Thyroid gland (tissue), 4 donors: Measurements from ENCODE around the gene FLAD1. TPM values are rescaled to one million over a fixed set of nuclear protein-coding genes. Genes with fewer than 3 reads are reported as not detected.
A peak's percentile ranks its signal among the peaks of the same experiment; 100 is the strongest.
"Not testable (repeated sequence)": the region's sequence is repeated elsewhere in the genome, so short reads cannot be mapped to it uniquely, and the experiment has no call there.

Experiments
- DNase-seq, 2 donors: peaks; one replicate each; pipeline ENCODE4 v3.0.0-alpha.2; 2019
- H3K27ac ChIP-seq, 3 donors: fragments of 200-600 bp; sonication (generic); 1 replicate in 2 of 3; 2 replicates in 1 of 3; pipeline ENCODE4 v1.5.1; 2016 to 2019; ENCODE audit warnings: mild to moderate bottlenecking in 1 of 3, moderate library complexity in 1 of 3
- H3K27me3 ChIP-seq: fragments of 200-600 bp; sonication (generic); one replicate; pipeline ENCODE4 v1.5.1; 2019
- H3K36me3 ChIP-seq, 2 donors: fragments of 200-600 bp; sonication (generic); one replicate each; pipeline ENCODE4 v1.5.1; 2016 to 2019
- H3K4me1 ChIP-seq, 2 donors: fragments of 200-600 bp; sonication (generic); one replicate each; pipeline ENCODE4 v1.5.1; 2017 to 2019
- H3K4me3 ChIP-seq, 3 donors: fragments of 200-600 bp; sonication (generic); replicated peaks in 1 of 3; 1 replicate in 2 of 3; 2 replicates in 1 of 3; pipeline ENCODE4 v1.5.1; 2016; ENCODE audit warnings: mild to moderate bottlenecking in 1 of 3
- H3K9me3 ChIP-seq: fragments of 200-600 bp; sonication (generic); one replicate; pipeline ENCODE4 v1.5.1; 2017
- CTCF ChIP-seq, 6 experiments: fragments of 200-600 bp in 3 of 6; fragments of 450-650 bp in 3 of 6; sonication (generic) in 3 of 6; IDR thresholded peaks; one replicate each; pipeline ENCODE4 v1.5.1; 2016 to 2019; ENCODE audit warnings: antibody characterized with exemption in 6 of 6, mild to moderate bottlenecking in 2 of 6, inconsistent platforms in 1 of 6, moderate library complexity in 1 of 6
- POLR2A ChIP-seq, 2 donors: fragments of 450-650 bp; IDR thresholded peaks; one replicate each; pipeline ENCODE4 v1.6.1; 2017; ENCODE audit warnings: antibody characterized with exemption in 2 of 2, mild to moderate bottlenecking in 2 of 2, moderate library complexity in 1 of 2
- WGBS, 2 donors: methylation state at CpG; one replicate each; pipeline ENCODE4 v1.1.5; 2017; 5-methylcytosine and 5-hydroxymethylcytosine counted together
- intact Hi-C: fragments of 100-400 bp; cut with DNase I; formaldehyde crosslinking; loops from one replicate; pipeline ENCODE4 v1.15.1; 2023
- total RNA-seq, 4 donors: library from RNA; depleted of rRNA; stranded (reverse); fragments of >200 nt; gene quantifications; one replicate each; pipeline ENCODE4 v1.2.3, GENCODE V29; 2016

Gene FLAD1
- total RNA-seq, 4 donors from 2014 or later: 24.1 to 39.3 (median 31.1) TPM

GRCh38 chr1:154983776-154984466 is 777 bp downstream of the FLAD1 start:
- 7 to 12% methylated on average over 17 of the region's 17 CpGs for WGBS, 2 donors
- Histone ChIP-seq H3K4me1 (peaks cover 15 to 20% of the 10 kb centered on the region in 2 donors), H3K27me3 (no peaks in the 10 kb centered on the region), H3K9me3 (no peaks in the 10 kb centered on the region), H3K36me3 (peaks cover 11 to 12% of the 10 kb centered on the region in 2 donors), H3K4me3 (peak overlapping the region; percentile 44 to 82 (median 48)), H3K27ac (peak overlapping the region; percentile 41 to 68 (median 54))
- DNase-seq: no peak
- intact Hi-C loops: no loop called here
- TF ChIP-seq CTCF (IDR thresholded peaks at IDR 0.05) (no peak), POLR2A (IDR thresholded peaks at IDR 0.05) (no peak)

GRCh38 chr1:154986736-154987135 is 3.6 kb downstream of the FLAD1 start:
- 89 to 97% methylated on average over 4 of the region's 4 CpGs for WGBS, 2 donors
- intact Hi-C loops, DNase-seq, H3K9me3 ChIP-seq, H3K27ac ChIP-seq, H3K27me3 ChIP-seq, H3K4me3 ChIP-seq: not testable (repeated sequence)
- peaks cover 11 to 13% of the 10 kb centered on the region in 2 donors for H3K36me3 ChIP-seq
- peaks cover 15 to 20% of the 10 kb centered on the region in 2 donors for H3K4me1 ChIP-seq

GRCh38 chr1:154987326-154987725 is 4.2 kb downstream of the FLAD1 start:
- H3K27ac ChIP-seq: no peak overlapping the region
- 87 to 93% methylated on average over 6 of the region's 6 CpGs for WGBS, 2 donors
- no peaks in the 10 kb centered on the region for H3K9me3 ChIP-seq
- peaks cover 15 to 20% of the 10 kb centered on the region in 2 donors for H3K4me1 ChIP-seq
- H3K36me3 ChIP-seq: peaks cover 11 to 13% of the 10 kb centered on the region in 2 donors
- no peak for TF ChIP-seq POLR2A (IDR thresholded peaks at IDR 0.05)
- no peak for TF ChIP-seq CTCF (IDR thresholded peaks at IDR 0.05)
- intact Hi-C loops: no loop called here
- no peaks in the 10 kb centered on the region for H3K27me3 ChIP-seq
- H3K4me3 ChIP-seq: no peak overlapping the region
- no peak for DNase-seq

- DNase-seq: no peak
- TF ChIP-seq POLR2A (IDR thresholded peaks at IDR 0.05) (no peak), CTCF (IDR thresholded peaks at IDR 0.05) (no peak)
- Histone ChIP-seq H3K36me3 (peaks cover 11 to 13% of the 10 kb centered on the region in 2 donors), H3K27ac (no peak overlapping the region), H3K4me3 (no peak overlapping the region), H3K9me3 (no peaks in the 10 kb centered on the region), H3K27me3 (no peaks in the 10 kb centered on the region), H3K4me1 (peaks cover 15% of the 10 kb centered on the region in 2 donors)
- intact Hi-C loops: no loop called here
- 88 to 91% methylated on average over 16 to 17 of the region's 17 CpGs for WGBS, 2 donors
Measured at GRCh38 chr1:154988058-154988954, 5.2 kb downstream of the FLAD1 start.

- intact Hi-C loops: no loop called here
- WGBS, 2 donors: 89 to 90% methylated on average over 3 of the region's 3 CpGs
- H3K36me3 ChIP-seq: peaks cover 11 to 13% of the 10 kb centered on the region in 2 donors
Measured at GRCh38 chr1:154989195-154989860, 6.2 kb downstream of the FLAD1 start.

More at GRCh38 chr1:154989195-154989860, 6.2 kb downstream of the FLAD1 start:
- H3K4me1 ChIP-seq: peaks cover 6 to 7% of the 10 kb centered on the region in 2 donors
- H3K27ac ChIP-seq: no peak overlapping the region
- H3K4me3 ChIP-seq: no peak overlapping the region
- no peaks in the 10 kb centered on the region for H3K9me3 ChIP-seq
- no peak for DNase-seq
- TF ChIP-seq CTCF (IDR thresholded peaks at IDR 0.05) (no peak), POLR2A (IDR thresholded peaks at IDR 0.05) (no peak)
- no peaks in the 10 kb centered on the region for H3K27me3 ChIP-seq
